ENCODE measurements around the gene NOL4L. TPM values are rescaled to one million over a fixed set of nuclear protein-coding genes. Genes with fewer than 3 reads are reported as not detected.

The NOL4L gene
- polyA plus RNA-seq, 1 donor (not counting 4 experiments of a cell fraction or from before 2014, with no cell fraction given) = 1.0 TPM

DNA sequence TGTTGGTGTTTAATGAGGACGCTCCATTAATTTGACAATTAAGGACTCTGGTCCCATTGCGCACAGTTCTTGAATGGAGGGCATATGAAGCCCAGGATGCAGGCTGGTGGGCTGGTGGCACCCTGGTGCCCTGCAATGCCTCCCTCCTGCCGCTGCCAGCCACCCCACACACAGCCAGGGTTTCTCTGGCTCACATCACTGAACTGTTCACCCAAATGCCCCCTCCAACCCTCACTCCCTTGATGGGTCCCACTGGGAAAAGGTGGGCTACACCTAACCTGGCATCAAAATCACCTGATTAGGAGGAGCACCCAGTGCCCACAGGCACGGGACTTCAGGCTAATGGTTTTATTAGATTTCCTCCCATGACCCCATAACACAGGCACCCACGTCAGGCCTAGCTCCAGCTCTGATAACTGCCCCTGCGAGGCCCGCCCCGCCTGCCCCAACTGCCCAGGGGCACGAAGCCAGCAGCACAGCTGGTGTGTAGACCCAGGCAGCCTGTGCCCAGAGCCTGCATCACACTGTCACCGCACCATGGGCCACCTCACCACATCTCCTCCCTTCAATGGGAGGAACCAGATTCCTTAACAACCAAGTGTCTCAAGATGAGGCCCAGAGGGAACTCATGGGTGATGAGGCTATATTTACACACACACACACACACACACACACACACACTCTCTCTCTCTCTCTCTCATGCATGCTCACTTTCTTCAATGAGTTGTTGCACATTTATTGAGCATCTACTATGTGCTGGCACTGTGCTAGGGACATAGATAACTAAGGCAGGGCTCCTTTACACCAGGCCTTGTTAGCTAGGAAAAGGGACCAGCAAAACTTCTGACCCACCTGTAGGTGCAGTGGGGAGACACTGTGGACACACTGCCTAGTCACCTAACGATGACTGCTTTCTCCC lies 107.3 kb downstream of the NOL4L start:
- FAIRE-seq (no peak), DNase-seq (ENCODE audit: low read depth, low spot score) (no peak)
- Histone ChIP-seq H3K4me3 (ENCODE audit: control insufficient read depth in 2 of 3, extremely low read depth in 1 of 3, insufficient read depth in 2 of 3, low read depth in 1 of 3, low read length in 3 of 3) (no peak overlapping the region), H3K9ac (ENCODE audit: control insufficient read depth, extremely low read depth, insufficient read depth, low read length) (no peak overlapping the region), H3K9me1 (ENCODE audit: control insufficient read depth, extremely low read depth, insufficient read depth, low read length) (no peaks in the 10 kb centered on the region), H3K36me3 (ENCODE audit: control insufficient read depth in 2 of 2, extremely low read depth in 1 of 2, insufficient read depth in 2 of 2, low read length in 2 of 2) (no peaks in the 10 kb centered on the region), H3K9me3 (ENCODE audit: control insufficient read depth, low read depth, low read length) (no peaks in the 10 kb centered on the region), H4K20me1 (ENCODE audit: control insufficient read depth, extremely low read depth, insufficient read depth, low read length) (no peaks in the 10 kb centered on the region), H3K27me3 (ENCODE audit: control insufficient read depth, extremely low read depth, insufficient read depth, low read length) (peaks cover 32% of the 10 kb centered on the region), H3K27ac (ENCODE audit: control insufficient read depth, insufficient read depth, low read length) (no peak overlapping the region), H3K79me2 (ENCODE audit: control insufficient read depth, insufficient read depth, low read length) (no peaks in the 10 kb centered on the region), H3K4me1 (ENCODE audit: control insufficient read depth, extremely low read depth, insufficient read depth, low read length) (peaks cover 7% of the 10 kb centered on the region), H3K4me2 (ENCODE audit: control insufficient read depth, extremely low read depth, insufficient read depth, low read depth, low read length) (no peak overlapping the region), H2AFZ (ENCODE audit: control insufficient read depth, low read length) (no peak overlapping the region)
- TF ChIP-seq EZH2 (IDR thresholded peaks at IDR 0.05; ENCODE audit: low read length) = no peak
- TF ChIP-seq CTCF (optimal IDR thresholded peaks at IDR 0.05 in 1 of 3, IDR thresholded peaks at IDR 0.05 in 1 of 3, conservative IDR thresholded peaks at IDR 0.05 in 1 of 3; ENCODE audit: extremely low read depth in 1 of 3, insufficient read depth in 2 of 3, low read length in 3 of 3) = no peak
- dilution Hi-C loops (cut with MboI; ENCODE audit: extremely low pct_ligation_motif_present, low sequenced_read_pairs) = no loop called here

- TF ChIP-seq EZH2 (IDR thresholded peaks at IDR 0.05; ENCODE audit: low read length) (no peak), CTCF (optimal IDR thresholded peaks at IDR 0.05 in 1 of 3, IDR thresholded peaks at IDR 0.05 in 1 of 3, conservative IDR thresholded peaks at IDR 0.05 in 1 of 3; ENCODE audit: extremely low read depth in 1 of 3, insufficient read depth in 2 of 3, low read length in 3 of 3) (no peak)
- H3K4me1 ChIP-seq (ENCODE audit: control insufficient read depth, extremely low read depth, insufficient read depth, low read length) = peaks cover 7% of the 10 kb centered on the region
- H3K79me2 ChIP-seq (ENCODE audit: control insufficient read depth, insufficient read depth, low read length) = no peaks in the 10 kb centered on the region
- H3K4me2 ChIP-seq (ENCODE audit: control insufficient read depth, extremely low read depth, insufficient read depth, low read depth, low read length) = no peak overlapping the region
- H3K4me3 ChIP-seq (ENCODE audit: control insufficient read depth in 2 of 3, extremely low read depth in 1 of 3, insufficient read depth in 2 of 3, low read depth in 1 of 3, low read length in 3 of 3) = no peak overlapping the region
- FAIRE-seq = no peak
- DNase-seq (ENCODE audit: low read depth, low spot score) = no peak
- H3K9me1 ChIP-seq (ENCODE audit: control insufficient read depth, extremely low read depth, insufficient read depth, low read length) = no peaks in the 10 kb centered on the region
- dilution Hi-C loops (cut with MboI; ENCODE audit: extremely low pct_ligation_motif_present, low sequenced_read_pairs) = no loop called here
- no peak overlapping the region for H3K27ac ChIP-seq (ENCODE audit: control insufficient read depth, insufficient read depth, low read length)
- peaks cover 23% of the 10 kb centered on the region for H3K27me3 ChIP-seq (ENCODE audit: control insufficient read depth, extremely low read depth, insufficient read depth, low read length)
- H3K9ac ChIP-seq (ENCODE audit: control insufficient read depth, extremely low read depth, insufficient read depth, low read length) = no peak overlapping the region
- H3K9me3 ChIP-seq (ENCODE audit: control insufficient read depth, low read depth, low read length) = no peaks in the 10 kb centered on the region
- H2AFZ ChIP-seq (ENCODE audit: control insufficient read depth, low read length) = no peak overlapping the region
- no peaks in the 10 kb centered on the region for H3K36me3 ChIP-seq (ENCODE audit: control insufficient read depth in 2 of 2, extremely low read depth in 1 of 2, insufficient read depth in 2 of 2, low read length in 2 of 2)
- no peaks in the 10 kb centered on the region for H4K20me1 ChIP-seq (ENCODE audit: control insufficient read depth, extremely low read depth, insufficient read depth, low read length)
Measured at GRCh38 chr20:32476684-32477593, 108.2 kb downstream of the NOL4L start.

Measured in keratinocyte (primary cell).